HG02588 (cell line): ENCODE data around the gene BBX.
A peak's percentile ranks its signal among the peaks of the same experiment; 100 is the strongest.

Source experiments
- ATAC-seq: cut with Tn5 transposase; IDR thresholded peaks from one replicate; pipeline ENCODE4 v1.9.1; 2021; ENCODE audit warnings: mild to moderate bottlenecking, moderate library complexity; ENCODE audit not compliant: unreplicated experiment

The BBX gene

DNA sequence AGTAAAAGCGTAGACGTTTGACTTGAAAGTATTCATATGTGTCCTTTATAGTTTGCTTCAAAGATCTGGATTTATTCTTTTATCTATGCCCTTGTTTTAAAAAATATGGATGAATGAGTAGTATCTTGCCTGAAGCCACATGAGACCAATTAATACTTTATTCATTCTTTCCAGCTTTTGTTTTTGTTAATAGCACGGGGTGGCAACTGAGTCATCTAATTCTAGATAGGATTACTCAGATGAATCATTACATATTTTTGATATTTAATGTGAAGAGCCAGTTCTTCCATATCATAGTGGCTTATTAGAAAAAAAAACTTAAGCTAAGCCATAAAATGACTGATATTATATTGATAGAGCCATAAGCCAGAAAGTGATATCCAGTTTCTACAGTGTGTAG is 121.9 kb downstream of the BBX start:
- ATAC-seq, result no peak

- ATAC-seq, result no peak
Observed at GRCh38 chr3:107650788-107651187, 128.0 kb downstream of the BBX start.

- ATAC-seq, result peak; percentile 71
Observed at GRCh38 chr3:107651782-107652181, 129.0 kb downstream of the BBX start.

GRCh38 chr3:107654218-107654617 is 131.5 kb downstream of the BBX start:
- no peak for ATAC-seq

- no peak for ATAC-seq
Observed at GRCh38 chr3:107657971-107658370, 135.2 kb downstream of the BBX start.

DNA sequence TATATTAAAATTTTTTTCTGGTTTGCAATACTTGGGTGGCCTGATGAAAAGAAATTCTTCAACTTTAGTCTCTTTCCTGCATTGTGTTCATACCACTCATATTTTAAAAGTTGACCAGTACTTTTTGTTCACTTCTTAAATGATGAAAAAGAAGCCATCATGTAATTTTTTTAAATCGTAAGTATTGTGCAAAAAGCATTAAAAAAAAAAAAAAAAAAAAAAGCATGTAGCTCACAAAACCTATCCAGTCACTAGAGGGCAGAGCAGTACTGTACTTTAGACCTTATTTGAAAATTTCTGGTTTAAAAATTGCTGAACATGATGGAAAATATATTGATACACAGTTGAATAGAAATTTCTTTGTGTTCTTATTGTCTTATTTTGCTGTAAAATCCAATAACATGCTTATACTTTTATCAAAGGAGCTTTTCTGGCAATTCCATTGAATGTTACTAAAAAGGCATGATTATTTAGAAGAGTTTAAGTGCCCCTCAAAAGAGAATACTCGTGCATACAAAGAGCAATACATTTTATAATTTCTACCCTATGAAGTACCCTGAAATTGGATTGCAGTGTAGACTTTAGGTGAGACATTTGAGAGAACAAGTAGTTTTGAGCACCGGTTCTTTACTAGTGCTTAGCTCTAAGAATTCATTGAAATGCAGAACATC is 137.7 kb downstream of the BBX start:
- no peak for ATAC-seq

- ATAC-seq, result no peak
Observed at GRCh38 chr3:107661447-107662123, 138.8 kb downstream of the BBX start.

DNA sequence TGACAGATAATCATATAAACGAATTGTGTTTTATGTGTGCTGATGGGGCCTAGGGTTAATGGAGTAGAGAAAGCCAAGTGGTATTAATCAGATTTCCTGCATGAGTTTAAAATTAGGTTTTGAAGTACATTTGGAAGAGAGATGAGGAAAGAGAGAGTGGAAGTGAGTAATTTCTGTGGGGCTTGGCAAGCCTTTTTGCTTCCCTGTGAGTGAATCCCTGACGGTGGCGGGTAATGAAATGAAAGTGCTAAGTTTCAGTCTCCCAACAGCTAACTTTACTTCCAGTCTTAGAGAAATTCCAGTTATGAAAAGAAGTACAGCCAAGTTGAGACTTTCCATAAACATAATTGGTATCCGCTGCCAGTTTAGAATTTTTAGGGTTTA is 139.4 kb downstream of the BBX start:
- no peak for ATAC-seq

- no peak for ATAC-seq
Observed at GRCh38 chr3:107662586-107662985, 139.8 kb downstream of the BBX start.

DNA sequence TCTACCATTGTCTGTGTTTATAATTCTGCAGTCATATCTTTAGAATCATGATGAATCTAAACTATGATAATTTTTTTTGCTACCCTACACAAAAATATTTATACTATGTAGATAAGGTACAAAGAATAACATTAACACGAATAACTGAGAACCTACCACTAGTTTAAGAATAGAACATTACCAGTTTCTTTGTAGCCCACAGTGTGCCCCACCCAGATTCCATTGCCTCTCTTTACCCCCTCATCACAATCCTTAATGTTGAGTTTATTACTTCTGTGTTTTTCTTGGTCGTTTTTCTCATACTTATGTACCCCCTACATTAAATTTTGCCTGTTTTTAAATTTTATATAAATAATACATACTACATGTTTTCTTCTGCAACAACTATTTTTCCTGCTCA is 140.5 kb downstream of the BBX start:
- ATAC-seq, result no peak

DNA sequence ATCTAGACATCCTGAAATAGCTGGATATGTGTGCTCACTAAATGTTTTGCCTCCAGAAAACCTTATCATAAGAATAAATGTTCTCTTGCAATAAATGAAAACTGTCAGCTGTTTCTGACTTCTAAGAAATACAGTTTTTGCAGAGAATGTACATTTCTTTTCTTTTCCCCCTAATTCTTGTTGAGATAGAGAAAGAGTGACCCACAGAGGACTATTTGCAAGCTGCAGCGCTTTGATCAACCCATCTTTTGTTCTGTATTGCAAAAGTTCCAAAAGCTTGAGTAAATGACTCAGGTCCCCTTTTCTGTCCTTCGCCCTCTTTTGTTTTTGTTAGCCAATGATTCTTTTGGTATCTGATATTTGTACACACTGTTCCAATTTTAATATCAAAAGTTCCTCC is 141.9 kb downstream of the BBX start:
- no peak for ATAC-seq

- no peak for ATAC-seq
Observed at GRCh38 chr3:107665351-107665750, 142.6 kb downstream of the BBX start.

- ATAC-seq, result no peak
Observed at GRCh38 chr3:107666853-107667252, 144.1 kb downstream of the BBX start.

DNA sequence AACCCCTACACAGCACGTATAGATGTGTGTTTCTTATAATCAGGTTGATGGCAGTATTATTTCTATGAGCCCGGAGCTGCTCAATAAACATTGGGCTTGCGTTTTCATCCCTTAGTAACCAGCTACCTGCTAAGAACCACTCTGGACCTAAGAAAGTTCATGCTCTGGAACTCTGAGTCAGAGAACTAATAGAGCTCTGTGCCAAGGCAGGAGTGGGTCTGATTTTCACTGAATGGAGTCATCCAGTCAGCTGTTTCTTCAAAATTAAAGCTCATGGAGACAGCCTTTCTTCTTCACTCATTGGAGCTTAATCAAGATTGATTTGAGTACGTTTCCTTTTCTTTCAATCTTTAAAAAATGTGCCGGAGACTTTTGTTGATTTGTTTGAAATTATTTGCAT is 145.7 kb downstream of the BBX start:
- no peak for ATAC-seq

- ATAC-seq, result no peak
Observed at GRCh38 chr3:107668963-107669362, 146.2 kb downstream of the BBX start.

DNA sequence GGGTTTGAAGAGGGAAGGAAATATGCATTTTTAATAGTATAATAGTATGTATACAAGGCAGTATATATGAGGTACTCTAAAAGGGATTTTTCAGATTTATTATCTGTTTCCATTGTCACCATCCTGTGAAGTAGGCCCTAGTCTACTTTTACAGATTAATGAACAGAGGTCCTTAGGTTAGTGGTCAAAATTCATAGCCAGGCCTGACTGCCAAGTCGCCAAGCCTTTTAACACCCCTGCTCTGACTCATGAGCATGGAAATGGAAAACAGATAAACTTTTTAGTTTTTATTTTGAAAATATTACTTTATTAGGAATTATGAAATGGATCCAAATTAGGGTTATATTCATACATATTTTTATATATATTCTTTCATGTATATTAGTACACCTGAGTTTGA is 146.9 kb downstream of the BBX start:
- ATAC-seq, result no peak

DNA sequence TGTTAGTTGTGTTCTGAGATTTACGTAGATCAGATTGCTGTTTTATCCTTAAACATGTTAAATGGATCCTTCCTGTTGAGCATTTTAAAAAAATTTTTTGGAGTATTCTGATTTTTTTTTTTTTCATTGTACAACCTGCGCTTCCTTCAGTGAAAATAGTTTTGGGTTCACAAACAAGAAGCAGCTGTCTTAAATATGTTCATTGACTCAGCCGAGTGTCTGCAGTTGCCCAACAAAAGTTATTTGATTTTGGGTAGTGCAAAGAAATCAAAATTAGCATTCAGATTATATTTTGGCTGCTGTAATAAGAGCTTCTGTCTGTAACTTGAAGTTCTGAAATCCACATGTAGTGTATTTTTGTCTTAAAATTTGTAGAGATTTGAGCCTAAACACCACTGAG is 148.2 kb downstream of the BBX start:
- no peak for ATAC-seq

GRCh38 chr3:107674371-107674770 is 151.6 kb downstream of the BBX start:
- no peak for ATAC-seq

DNA sequence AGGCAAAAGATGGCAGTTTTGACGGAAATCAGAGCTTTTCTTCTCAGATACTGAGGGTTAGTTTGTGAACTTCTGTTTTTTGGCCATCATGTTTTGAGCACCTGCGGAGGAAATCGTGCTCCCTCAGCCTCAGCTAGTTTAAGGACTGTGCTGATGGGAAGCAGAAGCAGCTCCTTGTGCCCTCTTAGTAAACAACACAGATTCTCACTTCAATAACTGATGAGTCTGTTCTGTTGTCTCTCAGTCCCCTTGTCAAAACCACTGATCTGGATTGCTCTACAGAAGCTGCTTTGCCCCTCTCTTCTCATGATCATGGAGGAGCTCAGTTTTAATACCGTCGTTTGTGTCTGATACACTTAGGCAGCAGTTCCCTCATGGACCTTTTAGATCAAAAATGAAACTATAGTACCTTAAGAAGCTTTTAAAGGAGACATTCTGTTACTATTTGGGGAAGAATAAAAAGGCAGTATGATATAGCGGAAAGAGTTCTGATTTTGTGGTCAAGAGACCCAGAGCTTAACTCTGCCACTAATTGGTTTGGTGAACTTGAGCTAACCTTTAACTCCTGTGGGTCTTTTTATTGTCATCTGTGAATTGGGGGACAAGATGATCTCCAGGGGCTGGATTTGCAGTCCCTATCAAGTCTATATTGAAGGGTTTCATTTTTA is 152.6 kb downstream of the BBX start:
- no peak for ATAC-seq

DNA sequence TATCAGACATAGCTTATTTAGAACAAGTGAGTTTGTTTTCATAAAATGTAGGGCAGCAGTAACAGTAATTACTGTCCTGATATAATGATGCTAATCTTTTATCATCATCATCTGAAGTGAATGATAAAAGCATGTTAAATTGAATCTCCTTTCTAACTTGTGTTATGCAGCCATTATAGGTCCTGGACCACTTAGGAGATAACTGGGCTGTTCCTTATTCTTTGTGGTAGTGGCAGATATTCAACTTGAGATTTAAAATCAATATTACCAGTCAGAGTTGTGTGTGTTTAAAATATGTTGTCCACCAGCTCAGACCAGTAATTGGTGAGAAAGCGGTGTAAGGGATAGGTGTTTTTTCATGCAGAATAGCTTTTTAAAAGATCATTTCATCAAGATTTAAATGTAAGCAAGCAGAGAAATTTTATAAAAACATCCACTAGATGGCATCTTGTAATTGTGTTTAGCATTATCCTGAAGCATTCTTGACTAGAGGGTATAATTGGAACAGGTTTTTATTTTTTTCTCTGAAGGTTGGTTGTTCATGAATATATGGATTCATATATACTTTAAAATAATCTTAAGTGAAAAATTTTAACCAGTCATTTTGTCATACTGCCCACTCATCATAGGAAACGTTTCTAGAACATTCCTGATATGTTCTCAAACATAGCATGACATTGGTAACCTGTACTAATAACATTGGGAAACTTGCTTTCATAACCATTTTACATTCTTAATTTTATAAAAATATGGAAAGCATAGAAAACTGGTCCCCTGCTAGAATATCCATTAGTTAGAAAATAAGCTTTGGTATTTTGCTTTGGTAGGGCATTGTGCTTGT is 153.9 kb downstream of the BBX start:
- no peak for ATAC-seq

- ATAC-seq, result no peak
Observed at GRCh38 chr3:107679921-107680320, 157.2 kb downstream of the BBX start.
